HG02763 (cell line): ENCODE measurements around the gene ANKHD1.

Experiments used
- ATAC-seq: cut with Tn5 transposase; IDR thresholded peaks from one replicate; pipeline ENCODE4 v1.9.1; 2021; ENCODE audit warnings: mild to moderate bottlenecking, moderate library complexity; ENCODE audit not compliant: unreplicated experiment

ANKHD1 gene, protein sequence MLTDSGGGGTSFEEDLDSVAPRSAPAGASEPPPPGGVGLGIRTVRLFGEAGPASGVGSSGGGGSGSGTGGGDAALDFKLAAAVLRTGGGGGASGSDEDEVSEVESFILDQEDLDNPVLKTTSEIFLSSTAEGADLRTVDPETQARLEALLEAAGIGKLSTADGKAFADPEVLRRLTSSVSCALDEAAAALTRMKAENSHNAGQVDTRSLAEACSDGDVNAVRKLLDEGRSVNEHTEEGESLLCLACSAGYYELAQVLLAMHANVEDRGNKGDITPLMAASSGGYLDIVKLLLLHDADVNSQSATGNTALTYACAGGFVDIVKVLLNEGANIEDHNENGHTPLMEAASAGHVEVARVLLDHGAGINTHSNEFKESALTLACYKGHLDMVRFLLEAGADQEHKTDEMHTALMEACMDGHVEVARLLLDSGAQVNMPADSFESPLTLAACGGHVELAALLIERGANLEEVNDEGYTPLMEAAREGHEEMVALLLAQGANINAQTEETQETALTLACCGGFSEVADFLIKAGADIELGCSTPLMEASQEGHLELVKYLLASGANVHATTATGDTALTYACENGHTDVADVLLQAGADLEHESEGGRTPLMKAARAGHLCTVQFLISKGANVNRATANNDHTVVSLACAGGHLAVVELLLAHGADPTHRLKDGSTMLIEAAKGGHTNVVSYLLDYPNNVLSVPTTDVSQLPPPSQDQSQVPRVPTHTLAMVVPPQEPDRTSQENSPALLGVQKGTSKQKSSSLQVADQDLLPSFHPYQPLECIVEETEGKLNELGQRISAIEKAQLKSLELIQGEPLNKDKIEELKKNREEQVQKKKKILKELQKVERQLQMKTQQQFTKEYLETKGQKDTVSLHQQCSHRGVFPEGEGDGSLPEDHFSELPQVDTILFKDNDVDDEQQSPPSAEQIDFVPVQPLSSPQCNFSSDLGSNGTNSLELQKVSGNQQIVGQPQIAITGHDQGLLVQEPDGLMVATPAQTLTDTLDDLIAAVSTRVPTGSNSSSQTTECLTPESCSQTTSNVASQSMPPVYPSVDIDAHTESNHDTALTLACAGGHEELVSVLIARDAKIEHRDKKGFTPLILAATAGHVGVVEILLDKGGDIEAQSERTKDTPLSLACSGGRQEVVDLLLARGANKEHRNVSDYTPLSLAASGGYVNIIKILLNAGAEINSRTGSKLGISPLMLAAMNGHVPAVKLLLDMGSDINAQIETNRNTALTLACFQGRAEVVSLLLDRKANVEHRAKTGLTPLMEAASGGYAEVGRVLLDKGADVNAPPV (N-terminal part only)

DNA sequence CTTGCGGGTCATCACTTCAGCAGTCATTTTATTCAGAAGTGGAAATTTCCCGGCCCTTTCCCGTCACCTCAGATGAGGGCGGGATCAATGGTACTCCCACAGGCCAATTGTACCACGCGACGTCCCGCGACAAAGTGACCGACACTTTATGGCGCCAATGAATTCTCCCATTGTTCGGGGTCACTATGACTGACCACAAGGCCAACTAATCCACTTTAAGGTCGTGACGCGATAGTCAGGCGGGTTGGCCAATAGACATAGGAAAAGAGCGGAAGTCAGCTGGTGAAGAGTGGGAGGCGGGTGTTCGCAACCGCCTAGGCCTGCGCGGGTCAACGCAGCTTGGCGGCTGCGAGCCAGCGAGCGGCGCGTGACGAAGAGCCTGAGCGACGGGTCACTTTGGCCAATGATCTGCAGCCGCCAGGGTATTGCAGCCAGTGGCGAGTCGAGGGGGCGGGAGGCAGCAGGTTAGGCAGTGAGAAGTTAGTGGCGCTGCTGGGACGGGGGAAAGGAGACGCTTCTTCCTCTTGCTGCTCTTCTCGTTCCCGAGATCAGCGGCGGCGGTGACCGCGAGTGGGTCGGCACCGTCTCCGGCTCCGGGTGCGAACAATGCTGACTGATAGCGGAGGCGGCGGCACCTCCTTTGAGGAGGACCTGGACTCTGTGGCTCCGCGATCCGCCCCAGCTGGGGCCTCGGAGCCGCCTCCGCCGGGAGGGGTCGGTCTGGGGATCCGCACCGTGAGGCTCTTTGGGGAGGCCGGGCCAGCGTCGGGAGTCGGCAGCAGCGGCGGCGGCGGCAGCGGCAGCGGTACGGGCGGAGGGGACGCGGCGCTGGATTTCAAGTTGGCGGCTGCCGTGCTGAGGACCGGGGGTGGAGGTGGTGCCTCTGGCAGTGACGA lies at the start of gene ANKHD1:
ANKHD1 (plus strand) TSS at position 472 of the 896 bp plus-strand sequence; CDS start at position 607, 135 bp downstream.
- ATAC-seq: peak; percentile 86

DNA sequence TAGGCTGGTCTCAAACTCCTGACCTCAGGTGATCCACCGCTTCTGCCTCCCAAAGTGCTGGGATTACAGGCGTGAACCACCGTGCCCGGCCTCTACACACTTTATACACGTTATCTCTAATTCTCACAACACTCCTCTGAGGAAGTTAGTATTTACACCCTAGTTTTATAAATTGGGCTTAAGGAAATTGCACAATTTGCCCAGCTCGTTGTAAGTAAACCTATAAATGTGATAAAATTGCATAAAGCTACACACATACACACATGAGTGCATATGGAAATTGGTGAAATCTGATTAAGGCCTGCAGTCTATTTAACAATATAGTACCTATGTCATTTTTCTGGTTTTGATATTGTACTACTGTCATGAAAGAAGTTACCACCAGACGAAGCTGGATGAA lies 46.1 kb upstream of the ANKHD1 start:
- no peak for ATAC-seq

DNA sequence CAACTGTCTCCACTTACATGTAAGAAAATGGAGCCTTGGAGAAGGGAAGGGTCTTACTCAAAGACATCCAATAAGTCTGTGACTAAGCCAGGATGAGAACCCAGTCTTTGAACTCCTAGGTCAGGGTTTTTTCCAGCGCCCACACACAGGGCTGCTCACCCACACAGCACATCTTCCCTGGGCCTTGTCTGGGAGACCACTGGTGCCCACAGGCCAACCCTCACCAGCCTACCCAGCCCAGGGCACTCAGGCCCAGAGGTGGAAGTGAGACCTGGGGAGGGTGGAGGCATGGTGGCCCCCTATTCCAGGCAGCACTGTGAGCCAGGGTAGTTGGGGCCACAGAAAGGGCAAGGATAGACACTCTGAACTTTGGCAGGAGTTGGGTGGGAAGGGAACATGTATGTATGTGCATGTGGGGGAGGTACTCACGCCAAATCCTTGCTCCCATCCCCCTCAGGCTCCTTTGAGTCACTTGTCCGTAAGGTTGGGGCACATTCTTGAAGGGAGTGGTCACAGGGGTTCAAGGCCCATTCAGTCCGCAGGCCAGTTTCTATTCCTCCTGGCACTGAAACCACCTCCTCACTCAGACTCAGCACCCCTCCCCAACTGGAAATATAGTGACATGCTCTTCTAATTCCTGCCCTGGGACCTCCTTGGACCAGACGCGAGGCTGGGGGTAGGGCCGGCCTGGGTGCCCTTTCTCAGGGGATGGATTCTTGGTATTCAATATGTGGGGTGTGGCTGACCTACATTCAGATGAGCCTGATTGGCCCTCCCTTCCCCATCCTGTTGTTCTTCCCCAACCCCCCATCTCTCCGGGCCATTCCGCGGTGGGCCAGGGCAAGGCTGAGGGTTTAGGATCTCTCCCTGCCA lies 44.5 kb upstream of the ANKHD1 start:
- no peak for ATAC-seq

GRCh38 chr5:140357726-140358093 lies 43.9 kb upstream of the ANKHD1 start:
- ATAC-seq: peak; percentile 91

- ATAC-seq: no peak
Observed at GRCh38 chr5:140358738-140359310, 42.8 kb upstream of the ANKHD1 start.

DNA sequence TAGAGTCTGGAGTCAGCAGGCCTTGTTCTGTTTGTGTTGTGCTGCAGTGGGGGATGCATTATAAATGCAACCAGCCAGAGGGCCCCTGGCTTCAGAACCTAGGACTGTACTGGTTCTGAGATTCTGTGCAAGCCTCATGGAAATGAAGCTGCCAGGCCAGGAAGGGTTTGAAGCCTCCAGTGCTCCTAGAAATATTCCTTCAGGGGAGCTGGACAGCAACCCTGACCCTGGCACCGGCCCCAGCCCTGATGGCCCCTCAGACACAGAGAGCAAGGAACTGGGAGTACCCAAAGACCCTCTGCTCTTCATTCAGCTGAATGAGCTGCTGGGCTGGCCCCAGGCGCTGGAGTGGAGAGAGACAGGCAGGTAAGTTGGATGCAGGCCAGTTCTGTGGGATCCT lies 41.5 kb upstream of the ANKHD1 start, which contains the start of gene SLC4A9:
SLC4A9 (plus strand) TSS at position 94 of the 400 bp plus-strand sequence; CDS start at position 137, 43 bp downstream.
- ATAC-seq: no peak

GRCh38 chr5:140360681-140361479 lies 40.8 kb upstream of the ANKHD1 start:
- ATAC-seq: no peak

- no peak for ATAC-seq
Observed at GRCh38 chr5:140361901-140362300, 39.7 kb upstream of the ANKHD1 start.

GRCh38 chr5:140362311-140362710 lies 39.3 kb upstream of the ANKHD1 start:
- no peak for ATAC-seq

DNA sequence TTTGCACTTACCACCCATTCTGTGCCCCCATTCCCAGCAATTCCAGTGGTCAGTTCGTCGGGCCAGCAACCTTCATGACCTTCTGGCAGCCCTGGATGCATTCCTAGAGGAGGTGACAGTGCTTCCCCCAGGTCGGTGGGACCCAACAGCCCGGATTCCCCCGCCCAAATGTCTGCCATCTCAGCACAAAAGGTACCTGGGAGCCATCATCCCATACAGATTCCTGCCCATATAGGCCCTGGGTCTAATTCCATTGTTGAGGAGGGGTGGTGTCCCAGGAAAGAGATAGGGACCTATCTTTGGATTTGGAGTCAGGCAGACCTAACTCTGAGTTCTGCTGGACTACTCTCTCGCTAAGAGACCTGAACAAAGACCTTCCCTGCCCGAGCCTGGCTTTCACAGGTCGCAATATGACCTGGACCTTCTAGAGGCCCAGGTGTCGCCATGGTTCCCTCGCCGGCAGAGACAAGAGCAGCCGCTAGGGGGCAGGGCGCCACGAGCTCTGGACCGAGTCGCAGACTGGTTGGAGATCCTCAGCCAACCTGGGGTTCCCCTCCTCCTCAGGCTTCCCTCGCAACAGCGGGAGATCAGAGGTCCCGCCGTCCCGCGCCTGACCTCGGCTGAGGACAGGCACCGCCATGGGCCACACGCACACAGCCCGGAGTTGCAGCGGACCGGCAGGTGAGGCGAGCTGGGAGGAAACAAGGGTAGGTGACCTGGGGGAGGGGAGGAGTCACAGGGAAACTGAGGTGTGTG lies 38.6 kb upstream of the ANKHD1 start:
- ATAC-seq: peak; percentile 80

DNA sequence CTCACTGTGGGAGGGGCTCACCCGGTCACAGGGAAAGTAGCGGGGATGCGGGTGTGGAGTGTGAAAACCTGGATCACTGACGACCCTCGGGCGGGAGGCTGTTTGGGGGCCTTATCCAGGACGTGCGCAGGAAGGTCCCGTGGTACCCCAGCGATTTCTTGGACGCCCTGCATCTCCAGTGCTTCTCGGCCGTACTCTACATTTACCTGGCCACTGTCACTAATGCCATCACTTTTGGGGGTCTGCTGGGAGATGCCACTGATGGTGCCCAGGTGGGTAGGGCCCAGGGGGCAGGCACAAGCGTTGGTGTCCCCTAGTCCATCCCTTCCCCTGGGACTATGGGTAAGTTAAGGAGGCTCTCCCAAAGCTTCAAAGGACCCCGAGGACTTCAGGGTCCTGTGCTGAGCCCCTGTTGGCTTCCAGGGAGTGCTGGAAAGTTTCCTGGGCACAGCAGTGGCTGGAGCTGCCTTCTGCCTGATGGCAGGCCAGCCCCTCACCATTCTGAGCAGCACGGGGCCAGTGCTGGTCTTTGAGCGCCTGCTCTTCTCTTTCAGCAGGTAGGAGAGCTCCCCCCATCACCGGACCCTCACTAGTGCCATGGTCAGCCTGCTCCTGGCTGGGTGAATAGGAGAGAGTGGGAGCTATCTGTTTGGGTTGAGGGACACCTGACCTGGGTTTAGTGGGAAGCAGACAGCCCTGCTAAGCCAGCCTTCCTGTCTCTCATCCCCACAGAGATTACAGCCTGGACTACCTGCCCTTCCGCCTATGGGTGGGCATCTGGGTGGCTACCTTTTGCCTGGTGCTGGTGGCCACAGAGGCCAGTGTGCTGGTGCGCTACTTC lies 37.8 kb upstream of the ANKHD1 start:
- ATAC-seq: no peak

GRCh38 chr5:140364472-140364765 lies 37.2 kb upstream of the ANKHD1 start:
- no peak for ATAC-seq

- no peak for ATAC-seq
Observed at GRCh38 chr5:140365282-140365681, 36.4 kb upstream of the ANKHD1 start.

GRCh38 chr5:140365941-140366340 lies 35.7 kb upstream of the ANKHD1 start:
- no peak for ATAC-seq

DNA sequence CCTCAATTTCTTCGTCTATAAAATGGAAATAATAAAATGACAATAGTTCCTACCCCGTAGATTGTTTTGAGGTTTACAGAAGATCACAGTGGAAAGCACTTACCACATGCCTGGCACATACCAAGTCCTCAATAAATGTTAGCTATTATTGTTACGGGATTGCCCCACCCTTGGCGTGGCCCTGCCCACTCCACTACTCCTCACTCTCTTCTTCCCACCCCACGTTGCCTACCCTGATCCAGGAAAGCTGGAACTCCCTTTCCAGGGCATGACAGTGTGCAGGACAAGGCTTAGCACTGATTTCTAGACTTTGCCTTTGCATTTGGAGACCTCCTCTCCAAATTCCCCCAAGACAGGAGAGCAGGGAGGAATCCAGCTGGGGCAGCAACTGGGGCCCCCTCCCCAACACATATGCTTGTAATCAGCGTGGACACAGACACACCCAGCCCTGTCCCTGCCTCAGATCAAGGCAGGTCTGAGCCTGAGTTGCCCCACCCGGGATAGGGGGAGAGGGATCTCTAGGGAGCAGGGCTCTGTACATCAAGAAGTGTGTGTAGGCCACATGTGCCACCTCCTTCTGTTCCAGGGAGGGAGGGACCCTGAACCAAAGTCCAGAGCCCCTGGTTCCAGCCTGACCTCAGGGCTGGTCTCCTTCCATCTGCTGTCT lies 34.9 kb upstream of the ANKHD1 start:
- ATAC-seq: no peak
